ENCODE results near the gene RTEL1.

Gene RTEL1

DNA sequence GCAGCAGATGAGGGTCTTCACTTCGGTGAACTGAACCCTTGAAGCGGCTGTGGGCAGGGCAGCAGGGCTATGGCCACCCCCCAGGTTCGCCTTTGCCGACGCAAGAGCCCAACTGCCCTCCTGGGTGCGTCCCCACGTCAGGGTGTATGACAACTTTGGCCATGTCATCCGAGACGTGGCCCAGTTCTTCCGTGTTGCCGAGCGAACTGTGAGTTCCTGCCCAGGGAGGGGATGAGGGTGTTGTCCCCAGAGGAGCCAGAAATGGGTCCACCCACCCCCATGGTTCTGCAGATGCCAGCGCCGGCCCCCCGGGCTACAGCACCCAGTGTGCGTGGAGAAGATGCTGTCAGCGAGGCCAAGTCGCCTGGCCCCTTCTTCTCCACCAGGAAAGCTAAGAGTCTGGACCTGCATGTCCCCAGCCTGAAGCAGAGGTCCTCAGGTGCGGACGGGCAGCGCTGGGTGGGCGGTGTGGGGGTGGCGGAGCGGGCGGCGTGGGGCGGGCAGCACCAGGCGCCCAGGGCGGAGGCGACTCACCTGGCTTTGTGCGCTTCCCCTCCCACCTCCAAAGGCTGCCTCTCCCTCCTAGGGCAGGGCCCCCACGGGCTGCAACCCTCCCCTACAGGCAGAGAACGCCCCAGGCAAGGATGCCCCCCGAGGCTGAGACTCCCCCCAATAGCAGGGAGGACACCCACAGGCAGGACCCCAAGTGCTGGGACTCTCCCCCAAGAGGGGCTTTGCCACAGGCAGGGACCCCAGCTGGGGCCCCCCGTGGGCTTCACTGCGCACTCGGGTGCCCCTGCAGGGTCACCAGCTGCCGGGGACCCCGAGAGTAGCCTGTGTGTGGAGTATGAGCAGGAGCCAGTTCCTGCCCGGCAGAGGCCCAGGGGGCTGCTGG is 32.1 kb downstream of the RTEL1 start:
- no peak for DNase-seq (ENCODE audit: low read depth in 3 of 3)

GRCh38 chr20:63690898-63691710 is 33.0 kb downstream of the RTEL1 start:
- no peak for DNase-seq (ENCODE audit: low read depth in 3 of 3)

DNA sequence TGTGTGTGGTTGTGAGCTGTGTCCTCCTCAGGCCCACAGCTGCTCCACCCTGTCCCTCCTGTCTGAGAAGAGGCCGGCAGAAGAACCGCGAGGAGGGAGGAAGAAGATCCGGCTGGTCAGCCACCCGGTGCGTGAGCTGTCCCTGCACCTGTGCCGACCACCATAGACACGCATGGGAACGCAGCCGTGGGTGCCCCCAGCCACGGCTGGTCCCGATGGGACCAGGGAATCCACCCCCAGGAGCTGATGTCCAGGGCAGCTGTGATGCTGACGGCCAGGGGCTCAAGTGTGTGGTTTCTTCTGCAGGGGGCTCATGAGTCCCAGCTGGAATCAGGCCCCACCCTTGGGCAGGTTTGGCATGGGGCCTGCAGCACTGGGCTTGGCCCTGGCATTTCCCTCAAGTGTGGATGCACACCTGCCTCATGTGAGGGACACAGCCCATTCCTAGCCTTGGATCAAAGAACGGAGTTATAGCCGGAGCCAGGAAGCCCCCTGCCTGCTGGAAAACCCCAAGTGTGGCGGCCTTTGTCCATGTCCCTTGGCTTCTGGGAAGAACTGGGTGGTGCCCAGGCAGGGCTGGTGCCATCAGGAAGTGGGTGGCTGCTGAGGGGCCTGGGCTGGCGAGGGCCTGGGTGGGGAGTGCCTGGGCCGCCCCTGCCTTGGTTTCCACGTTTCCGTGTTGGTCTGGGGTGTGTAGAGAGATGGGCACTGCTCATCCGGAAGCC is 33.8 kb downstream of the RTEL1 start:
- DNase-seq (ENCODE audit: low read depth in 3 of 3), result no peak

DNA sequence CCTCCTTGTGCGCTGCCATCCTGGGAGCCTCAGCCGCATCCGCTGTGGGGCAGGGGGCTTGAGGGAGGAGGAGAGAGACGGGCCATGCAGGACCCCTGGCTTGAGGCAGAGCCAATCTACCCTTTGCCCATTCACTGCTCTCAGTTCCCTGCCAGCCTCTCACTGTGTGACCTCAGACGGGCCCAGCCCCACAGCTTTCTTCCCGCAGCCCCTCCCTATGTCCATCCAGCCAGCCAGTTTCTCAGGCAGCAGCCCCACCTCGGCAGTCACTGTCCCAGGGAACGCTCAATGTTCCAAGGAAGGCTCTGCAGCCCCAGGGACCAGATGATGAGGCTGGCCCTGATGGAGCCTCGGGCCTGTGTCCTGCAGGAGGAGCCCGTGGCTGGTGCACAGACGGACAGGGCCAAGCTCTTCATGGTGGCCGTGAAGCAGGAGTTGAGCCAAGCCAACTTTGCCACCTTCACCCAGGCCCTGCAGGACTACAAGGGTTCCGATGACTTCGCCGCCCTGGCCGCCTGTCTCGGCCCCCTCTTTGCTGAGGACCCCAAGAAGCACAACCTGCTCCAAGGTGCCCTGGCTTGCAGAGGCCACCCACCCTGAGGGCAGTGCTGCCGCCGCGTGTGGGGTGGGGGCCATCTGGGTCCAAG is 34.4 kb downstream of the RTEL1 start:
- DNase-seq (ENCODE audit: low read depth in 3 of 3), result no peak

- no peak for DNase-seq (ENCODE audit: low read depth in 3 of 3)
Measured at GRCh38 chr20:63693083-63693732, 35.1 kb downstream of the RTEL1 start.

DNA sequence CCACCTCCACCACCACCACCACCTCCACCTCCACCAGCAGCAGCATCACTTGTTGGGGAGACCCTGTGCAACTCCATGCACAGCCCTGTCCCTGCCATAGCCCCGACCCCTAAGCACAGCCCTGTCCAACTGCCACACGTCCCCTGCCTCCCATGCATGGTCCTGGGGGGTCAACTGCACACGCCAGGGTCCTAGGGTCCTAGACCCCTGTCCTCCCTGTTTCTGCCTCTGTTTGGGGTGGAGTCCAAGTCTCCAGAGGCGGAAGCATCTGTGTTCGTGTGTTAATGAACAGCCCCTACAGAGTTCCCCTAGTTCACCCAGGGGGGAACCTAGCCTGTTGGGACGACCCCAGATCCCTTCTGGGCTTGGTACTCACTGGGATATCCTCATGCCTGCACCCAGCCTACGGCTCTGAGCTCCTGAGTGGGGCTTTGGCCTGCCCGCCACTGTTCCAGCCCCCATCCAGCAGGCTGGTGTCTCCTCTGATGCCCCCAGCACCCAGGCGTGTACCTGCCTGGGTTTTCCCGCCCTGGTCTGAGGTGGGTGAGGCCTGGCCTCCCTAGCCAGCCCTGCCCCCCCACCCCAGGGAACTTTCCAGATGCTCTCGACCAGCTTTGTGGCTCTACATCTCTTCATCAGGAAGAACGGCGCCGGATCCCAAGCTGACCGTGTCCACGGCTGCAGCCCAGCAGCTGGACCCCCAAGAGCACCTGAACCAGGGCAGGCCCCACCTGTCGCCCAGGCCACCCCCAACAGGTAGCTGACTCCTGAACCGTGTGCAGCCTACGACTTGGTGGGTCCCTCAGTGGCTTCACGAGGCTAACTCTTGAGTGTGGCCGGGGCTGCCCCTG is 35.8 kb downstream of the RTEL1 start:
- no peak for DNase-seq (ENCODE audit: low read depth in 3 of 3)

DNA sequence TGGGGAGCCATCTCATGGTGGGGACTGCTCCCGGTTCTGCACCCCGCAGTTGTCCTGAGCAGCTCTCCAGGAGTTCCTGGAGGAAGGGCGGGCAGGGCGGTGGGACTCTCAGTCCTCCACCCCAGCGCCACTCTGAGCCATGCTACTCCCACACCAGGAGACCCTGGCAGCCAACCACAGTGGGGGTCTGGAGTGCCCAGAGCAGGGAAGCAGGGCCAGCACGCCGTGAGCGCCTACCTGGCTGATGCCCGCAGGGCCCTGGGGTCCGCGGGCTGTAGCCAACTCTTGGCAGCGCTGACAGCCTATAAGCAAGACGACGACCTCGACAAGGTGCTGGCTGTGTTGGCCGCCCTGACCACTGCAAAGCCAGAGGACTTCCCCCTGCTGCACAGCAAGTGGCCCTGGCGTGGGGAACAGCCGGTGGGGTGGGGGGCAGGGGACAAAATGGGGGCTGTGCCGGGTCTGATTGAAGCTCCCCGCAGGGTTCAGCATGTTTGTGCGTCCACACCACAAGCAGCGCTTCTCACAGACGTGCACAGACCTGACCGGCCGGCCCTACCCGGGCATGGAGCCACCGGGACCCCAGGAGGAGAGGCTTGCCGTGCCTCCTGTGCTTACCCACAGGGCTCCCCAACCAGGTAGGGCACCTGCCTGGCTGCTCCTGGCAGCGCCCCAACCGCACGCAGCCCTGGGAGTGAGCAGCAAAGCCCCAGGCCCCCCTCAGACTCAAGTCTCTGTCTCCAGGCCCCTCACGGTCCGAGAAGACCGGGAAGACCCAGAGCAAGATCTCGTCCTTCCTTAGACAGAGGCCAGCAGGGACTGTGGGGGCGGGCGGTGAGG is 36.7 kb downstream of the RTEL1 start:
- no peak for DNase-seq (ENCODE audit: low read depth in 3 of 3)

DNA sequence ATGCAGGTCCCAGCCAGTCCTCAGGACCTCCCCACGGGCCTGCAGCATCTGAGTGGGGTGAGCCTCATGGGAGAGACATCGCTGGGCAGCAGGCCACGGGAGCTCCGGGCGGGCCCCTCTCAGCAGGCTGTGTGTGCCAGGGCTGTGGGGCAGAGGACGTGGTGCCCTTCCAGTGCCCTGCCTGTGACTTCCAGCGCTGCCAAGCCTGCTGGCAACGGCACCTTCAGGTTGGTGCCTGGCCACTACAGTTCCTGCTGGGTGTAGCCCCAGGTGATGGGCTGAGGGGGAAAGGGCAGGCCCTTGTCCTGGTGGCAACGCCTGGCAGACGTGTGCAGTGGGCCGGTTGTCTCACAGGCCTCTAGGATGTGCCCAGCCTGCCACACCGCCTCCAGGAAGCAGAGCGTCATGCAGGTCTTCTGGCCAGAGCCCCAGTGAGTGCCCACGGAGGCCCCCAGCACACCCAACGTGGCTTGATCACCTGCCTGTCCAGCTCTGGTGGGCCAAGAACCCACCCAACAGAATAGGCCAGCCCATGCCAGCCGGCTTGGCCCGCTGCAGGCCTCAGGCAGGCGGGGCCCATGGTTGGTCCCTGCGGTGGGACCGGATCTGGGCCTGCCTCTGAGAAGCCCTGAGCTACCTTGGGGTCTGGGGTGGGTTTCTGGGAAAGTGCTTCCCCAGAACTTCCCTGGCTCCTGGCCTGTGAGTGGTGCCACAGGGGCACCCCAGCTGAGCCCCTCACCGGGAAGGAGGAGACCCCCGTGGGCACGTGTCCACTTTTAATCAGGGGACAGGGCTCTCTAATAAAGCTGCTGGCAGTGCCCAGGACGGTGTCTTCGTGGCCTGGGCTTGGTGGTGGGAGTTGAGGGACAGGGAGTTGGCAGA is 37.6 kb downstream of the RTEL1 start:
- DNase-seq (ENCODE audit: low read depth in 3 of 3), result no peak

GRCh38 chr20:63696306-63696627 is 38.2 kb downstream of the RTEL1 start:
- no peak for DNase-seq (ENCODE audit: low read depth in 3 of 3)

- DNase-seq (ENCODE audit: low read depth in 3 of 3), result no peak
Measured at GRCh38 chr20:63696628-63697356, 38.7 kb downstream of the RTEL1 start, which contains the start of gene TNFRSF6B. Gene TNFRSF6B, plus strand, starts transcription at chr20:63696652. Its CDS starts 116 bp downstream, at chr20:63696768.

DNA sequence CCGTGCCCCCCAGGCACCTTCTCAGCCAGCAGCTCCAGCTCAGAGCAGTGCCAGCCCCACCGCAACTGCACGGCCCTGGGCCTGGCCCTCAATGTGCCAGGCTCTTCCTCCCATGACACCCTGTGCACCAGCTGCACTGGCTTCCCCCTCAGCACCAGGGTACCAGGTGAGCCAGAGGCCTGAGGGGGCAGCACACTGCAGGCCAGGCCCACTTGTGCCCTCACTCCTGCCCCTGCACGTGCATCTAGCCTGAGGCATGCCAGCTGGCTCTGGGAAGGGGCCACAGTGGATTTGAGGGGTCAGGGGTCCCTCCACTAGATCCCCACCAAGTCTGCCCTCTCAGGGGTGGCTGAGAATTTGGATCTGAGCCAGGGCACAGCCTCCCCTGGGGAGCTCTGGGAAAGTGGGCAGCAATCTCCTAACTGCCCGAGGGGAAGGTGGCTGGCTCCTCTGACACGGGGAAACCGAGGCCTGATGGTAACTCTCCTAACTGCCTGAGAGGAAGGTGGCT is 39.3 kb downstream of the RTEL1 start:
- no peak for DNase-seq (ENCODE audit: low read depth in 3 of 3)

GRCh38 chr20:63697868-63698545 is 39.9 kb downstream of the RTEL1 start:
- DNase-seq (ENCODE audit: low read depth in 3 of 3), result no peak

GRCh38 chr20:63698739-63699465 is 40.8 kb downstream of the RTEL1 start:
- DNase-seq (ENCODE audit: low read depth in 3 of 3), result peak; percentile 47 to 60 (median 56)

- no peak for DNase-seq (ENCODE audit: low read depth in 3 of 3)
Measured at GRCh38 chr20:63699466-63700198, 41.5 kb downstream of the RTEL1 start.

Measured in stimulated activated CD4-positive, alpha-beta T cell treated with anti-CD3 and anti-CD28 coated beads, TNF-alpha, amount 100 ng/mL, for 48 hours (primary cell).